ENCODE data around the gene RASAL1. TPM values are rescaled to one million over a fixed set of nuclear protein-coding genes. Genes with fewer than 3 reads are reported as not detected.

RASAL1 gene
- total and polyA plus RNA-seq, 2 donors (not counting 1 experiment from before 2014, with no cell fraction given): 0.10 to 11.0 TPM

GRCh38 chr12:113162102-113163029, 26.8 kb upstream of the RASAL1 start:
- Histone ChIP-seq H3K4me2 (replicated peaks; ENCODE audit: low read depth, low read length, poor library complexity, severe bottlenecking) (no peak overlapping the region), H3K9me3 (ENCODE audit: control extremely low read depth in 1 of 3, control insufficient read depth in 2 of 3, insufficient read depth in 1 of 3, low read length in 2 of 3) (no peaks in the 10 kb centered on the region), H3K4me1 (ENCODE audit: control insufficient read depth in 2 of 2, insufficient read depth in 2 of 2, low read length in 2 of 2) (no peaks in the 10 kb centered on the region), H3K9ac (ENCODE audit: low read length) (no peak overlapping the region), H4K20me1 (ENCODE audit: control insufficient read depth, insufficient read depth, low read length, poor library complexity, severe bottlenecking) (peaks cover 54% of the 10 kb centered on the region), H3K36me3 (replicated peaks in 1 of 2; ENCODE audit: control extremely low read depth in 1 of 2, control insufficient read depth in 1 of 2, extremely low read depth in 1 of 2, insufficient read depth in 2 of 2, low read length in 1 of 2) (peaks cover 1 to 81% of the 10 kb centered on the region in 2 experiments), H2AFZ (ENCODE audit: insufficient read depth, low read depth, low read length, poor library complexity, severe bottlenecking) (no peak overlapping the region), H3K27me3 (replicated peaks in 1 of 4; ENCODE audit: control extremely low read depth in 1 of 4, control insufficient read depth in 3 of 4, insufficient read depth in 4 of 4, low read length in 3 of 4) (no peaks in the 10 kb centered on the region), H3K27ac (ENCODE audit: low read length in 2 of 2) (no peak overlapping the region), H3K79me2 (ENCODE audit: control insufficient read depth, insufficient read depth, low read length) (no peaks in the 10 kb centered on the region), H3K4me3 (ENCODE audit: control extremely low read depth in 1 of 5, extremely low read depth in 1 of 5, insufficient read depth in 1 of 5, low read depth in 2 of 5, low read length in 4 of 5) (no peak overlapping the region)
- DNase-seq (no peak), ATAC-seq (ENCODE audit: low read depth) (no peak)
- H3K27ac Mint-ChIP-seq: no peak overlapping the region
- POLR2A ChIA-PET: no interaction called here
- CTCF ChIA-PET: interaction anchor here (1.0 to 4.9 kb wide), 3 partner anchors 12 to 113 kb away, joined by 4 to 28 read pairs (median 5); no protein-coding TSS in a partner anchor
- H3K4me3 Mint-ChIP-seq: no peak overlapping the region
- H3K9me3 Mint-ChIP-seq (ENCODE audit: insufficient read depth): no peaks in the 10 kb centered on the region
- over 99% methylated on average over 11 of the region's 25 CpGs for WGBS (ENCODE audit: insufficient coverage)
- intact Hi-C loops (cut with micrococcal nuclease): no loop called here
- peaks cover 2% of the 10 kb centered on the region for H3K4me1 Mint-ChIP-seq
- no peaks in the 10 kb centered on the region for H3K27me3 Mint-ChIP-seq
- TF ChIP-seq CTCF (IDR thresholded peaks at IDR 0.05) (no peak), EZH2 (IDR thresholded peaks at IDR 0.05; ENCODE audit: borderline replicate concordance, insufficient read depth, low read depth, low read length, poor library complexity, severe bottlenecking) (no peak)
